ES-I3 (cell line): ENCODE measurements around the gene GLP1R.

Experiments used
- H3K36me3 ChIP-seq: 2 replicates; pipeline ENCODE4 v1.6.1; 2013; ENCODE audit warnings: mild to moderate bottlenecking, low read length, control low read depth, moderate library complexity; ENCODE audit not compliant: insufficient read depth
- H3K4me1 ChIP-seq: 2 replicates; pipeline ENCODE4 v1.6.1; 2013; ENCODE audit warnings: mild to moderate bottlenecking, control low read depth, low read length; ENCODE audit not compliant: insufficient read depth
- H3K9ac ChIP-seq: 2 replicates; pipeline ENCODE4 v1.6.1; 2013; ENCODE audit warnings: low read depth, mild to moderate bottlenecking, low read length, moderate library complexity
- H3K9me3 ChIP-seq: 2 replicates; pipeline ENCODE4 v1.6.1; 2013; ENCODE audit warnings: mild to moderate bottlenecking, low read length, moderate library complexity; ENCODE audit not compliant: control insufficient read depth, insufficient read depth

Gene GLP1R

DNA sequence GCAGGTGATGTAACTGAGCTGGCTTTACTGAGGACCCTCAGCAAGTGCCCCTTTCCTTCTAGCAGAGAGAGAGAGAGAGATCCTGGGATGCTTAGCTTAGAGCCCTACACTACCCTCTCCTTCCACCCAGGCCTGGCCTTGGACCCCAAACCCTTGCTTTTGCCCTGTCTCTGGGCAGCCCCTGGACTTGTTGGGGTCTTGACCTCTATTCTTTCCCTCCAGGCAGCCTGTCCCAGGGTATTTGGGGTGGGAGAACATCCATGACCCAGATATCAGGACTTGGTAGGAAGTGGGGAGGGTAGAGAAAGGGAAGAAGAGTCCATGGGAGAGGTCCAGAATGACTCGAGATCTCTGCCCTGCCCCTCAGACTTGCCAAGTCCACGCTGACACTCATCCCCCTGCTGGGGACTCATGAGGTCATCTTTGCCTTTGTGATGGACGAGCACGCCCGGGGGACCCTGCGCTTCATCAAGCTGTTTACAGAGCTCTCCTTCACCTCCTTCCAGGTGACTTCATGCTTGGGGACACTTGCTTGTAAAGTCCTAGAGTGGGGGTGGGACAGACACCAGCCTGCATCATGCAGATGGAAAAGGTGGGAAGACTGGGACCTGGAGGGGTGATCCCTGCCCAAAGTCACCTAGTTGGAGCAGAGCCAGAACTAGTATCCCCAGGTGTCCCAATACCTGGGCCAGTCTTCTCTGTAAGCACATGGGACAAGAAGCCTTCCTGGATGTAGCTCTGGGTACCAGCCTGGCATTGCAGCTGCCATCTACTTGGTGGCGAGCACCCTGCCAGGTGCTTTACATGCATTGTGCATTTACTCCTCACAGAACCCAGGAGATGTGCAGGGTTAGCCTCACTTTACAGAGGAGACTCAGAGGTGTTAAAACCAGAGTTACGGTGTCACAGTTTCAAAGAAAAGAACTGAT, 30.9 kb downstream of the GLP1R start:
- no peaks in the 10 kb centered on the region for H3K9me3 ChIP-seq
- no peak overlapping the region for H3K9ac ChIP-seq
- H3K4me1 ChIP-seq: 0 out of 2 replicates have a peak, but pooled peaks cover 3% of the 10 kb centered on the region
- no peaks in the 10 kb centered on the region for H3K36me3 ChIP-seq

DNA sequence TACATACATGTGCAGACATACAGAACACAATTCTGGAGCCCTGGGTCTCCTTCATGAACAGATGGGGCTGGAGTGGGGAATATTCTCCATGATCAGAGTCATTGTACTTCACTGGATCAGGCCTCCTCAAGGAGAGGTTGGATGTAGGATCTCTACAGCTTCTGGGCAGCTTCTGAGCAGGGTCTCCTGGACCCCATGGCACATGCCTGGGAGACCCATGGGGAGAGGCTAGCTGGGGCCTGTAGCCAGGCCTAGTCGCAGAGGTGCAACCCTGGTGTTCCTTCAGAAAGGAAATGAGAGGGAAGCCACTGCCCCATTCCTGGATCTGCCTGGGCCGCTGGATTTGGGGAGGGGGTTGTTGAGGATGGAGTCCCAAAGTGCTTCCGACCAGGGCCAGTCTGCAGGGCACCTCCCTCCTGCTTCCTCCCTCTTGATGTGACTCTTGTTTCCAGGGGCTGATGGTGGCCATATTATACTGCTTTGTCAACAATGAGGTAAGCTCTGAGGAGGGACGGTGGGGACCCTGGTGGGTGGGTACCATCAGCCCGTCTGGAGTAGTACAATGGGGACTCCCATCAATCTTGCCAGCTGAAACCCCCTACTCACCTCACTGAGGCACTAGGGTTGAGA, 31.8 kb downstream of the GLP1R start:
- Histone ChIP-seq H3K9ac (no peak overlapping the region), H3K36me3 (no peaks in the 10 kb centered on the region)

DNA sequence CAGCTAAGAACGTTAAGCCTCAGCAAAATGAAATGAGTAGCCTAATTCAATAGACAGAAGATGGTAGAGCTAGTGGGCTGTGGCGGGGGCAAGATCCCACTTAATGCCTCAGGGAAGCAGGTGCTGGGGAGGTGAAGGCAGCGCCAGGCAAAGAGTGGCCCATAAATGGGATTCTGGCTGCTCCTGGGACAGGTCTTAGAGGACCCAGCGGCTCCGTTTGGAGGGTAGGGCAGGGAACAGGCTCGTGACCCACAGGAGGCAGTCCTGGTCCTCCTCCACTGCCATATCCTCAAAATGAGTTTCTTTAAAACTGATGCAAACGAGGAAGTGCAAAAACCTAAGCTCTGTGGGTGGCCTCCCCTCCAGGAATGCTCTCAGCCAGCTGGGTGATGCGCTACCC, 33.7 kb downstream of the GLP1R start:
- no peak overlapping the region for H3K9ac ChIP-seq
- no peaks in the 10 kb centered on the region for H3K36me3 ChIP-seq
- 0 out of 2 replicates have a peak, but pooled peaks cover 3% of the 10 kb centered on the region for H3K4me1 ChIP-seq
- H3K9me3 ChIP-seq: no peaks in the 10 kb centered on the region

More for the DNA sequence above, 31.8 kb downstream of the GLP1R start:
- H3K4me1 ChIP-seq: 0 out of 2 replicates have a peak, but pooled peaks cover 3% of the 10 kb centered on the region
- H3K9me3 ChIP-seq: no peaks in the 10 kb centered on the region

DNA sequence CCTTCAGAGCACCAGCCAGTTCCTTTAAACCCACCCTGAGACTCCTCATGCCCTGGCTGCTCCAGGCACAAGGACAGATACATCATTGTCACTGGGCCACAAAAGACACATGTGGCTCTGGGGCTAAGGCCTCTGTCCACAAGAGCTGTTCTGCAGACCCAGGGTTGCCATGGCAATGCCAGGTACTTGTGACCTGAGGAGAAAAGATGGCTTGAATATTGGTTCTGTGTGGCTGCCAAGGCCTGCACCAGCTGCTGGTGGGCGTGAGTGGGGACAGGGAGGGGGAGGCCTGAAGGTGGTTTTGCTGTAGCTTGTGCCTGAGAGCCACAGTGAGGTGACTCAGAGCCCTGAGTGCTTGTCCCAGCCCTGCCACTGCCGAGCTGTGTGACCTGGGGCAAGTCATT, 34.7 kb downstream of the GLP1R start:
- H3K9me3 ChIP-seq: no peaks in the 10 kb centered on the region
- 0 out of 2 replicates have a peak, but pooled peaks cover 3% of the 10 kb centered on the region for H3K4me1 ChIP-seq
- H3K9ac ChIP-seq: no peak overlapping the region
- no peaks in the 10 kb centered on the region for H3K36me3 ChIP-seq

DNA sequence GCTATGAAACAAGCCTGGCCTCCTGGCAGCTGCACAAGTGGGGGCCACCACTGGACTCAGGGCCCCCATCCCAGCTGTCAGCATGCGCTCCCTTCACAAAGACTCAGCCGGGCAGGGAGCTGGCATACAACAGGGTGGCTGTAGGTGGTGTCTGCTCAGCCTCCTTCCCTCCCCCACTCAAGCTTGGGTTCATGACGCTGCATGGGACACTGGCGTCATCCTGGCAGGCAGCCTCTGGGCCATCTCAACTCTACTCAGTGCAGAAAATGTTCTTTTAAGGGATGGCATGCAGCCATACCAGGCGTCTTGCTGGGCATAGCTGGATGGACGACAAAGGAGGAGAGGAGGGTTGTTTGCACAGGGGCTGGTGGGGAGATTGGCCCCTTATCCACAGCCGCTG, 35.9 kb downstream of the GLP1R start:
- 0 out of 2 replicates have a peak, but pooled peaks cover 3% of the 10 kb centered on the region for H3K4me1 ChIP-seq
- H3K36me3 ChIP-seq: no peaks in the 10 kb centered on the region
- no peak overlapping the region for H3K9ac ChIP-seq
- no peaks in the 10 kb centered on the region for H3K9me3 ChIP-seq

DNA sequence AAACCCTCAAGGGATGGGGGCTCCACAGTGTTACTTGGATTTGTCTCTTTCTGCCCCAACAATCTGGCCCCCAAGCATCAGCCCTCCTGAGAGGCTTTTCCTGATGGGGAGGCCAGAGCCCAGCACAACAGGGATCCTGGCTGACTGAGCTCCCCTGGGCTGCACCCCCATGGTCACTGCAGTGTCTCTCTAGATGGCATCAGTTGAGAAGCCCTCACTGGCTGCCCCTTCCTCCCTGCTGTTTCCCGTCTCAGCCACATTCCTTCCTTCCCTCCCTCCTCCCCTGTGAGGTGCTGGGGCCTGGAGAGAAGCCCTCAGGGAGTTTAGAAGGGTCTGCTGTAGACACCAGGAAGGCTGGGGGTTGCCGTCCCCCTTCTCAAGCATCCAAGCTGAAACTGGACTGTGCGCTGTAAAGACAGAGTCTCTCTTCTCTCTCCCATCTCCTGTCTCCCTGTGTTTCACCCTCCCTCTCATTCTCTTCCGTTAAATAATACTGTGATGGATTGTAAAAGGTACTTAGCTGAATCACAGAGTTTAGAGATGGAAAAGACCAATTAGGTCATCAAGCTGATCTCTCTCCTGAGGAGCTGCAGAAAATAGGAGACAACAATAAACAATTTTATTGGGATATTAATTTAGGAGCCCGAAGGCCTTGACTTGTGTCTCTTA, 36.7 kb downstream of the GLP1R start:
- Histone ChIP-seq H3K9ac (no peak overlapping the region), H3K36me3 (no peaks in the 10 kb centered on the region), H3K9me3 (no peaks in the 10 kb centered on the region), H3K4me1 (0 out of 2 replicates have a peak, but pooled peaks cover 3% of the 10 kb centered on the region)

DNA sequence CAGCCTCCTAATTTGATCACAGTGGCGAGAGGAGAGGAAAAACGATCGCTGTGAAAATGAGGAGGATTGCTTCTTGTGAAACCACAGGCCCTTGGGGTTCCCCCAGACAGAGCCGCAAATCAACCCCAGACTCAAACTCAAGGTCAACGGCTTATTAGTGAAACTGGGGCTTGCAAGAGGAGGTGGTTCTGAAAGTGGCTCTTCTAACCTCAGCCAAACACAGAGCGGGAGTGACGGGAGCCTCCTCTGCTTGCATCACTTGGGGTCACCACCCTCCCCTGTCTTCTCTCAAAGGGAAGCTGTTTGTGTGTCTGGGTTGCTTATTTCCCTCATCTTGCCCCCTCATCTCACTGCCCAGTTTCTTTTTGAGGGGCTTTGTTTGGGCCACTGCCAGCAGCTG, 37.7 kb downstream of the GLP1R start:
- H3K36me3 ChIP-seq: no peaks in the 10 kb centered on the region
- no peak overlapping the region for H3K9ac ChIP-seq
- no peaks in the 10 kb centered on the region for H3K9me3 ChIP-seq
- H3K4me1 ChIP-seq: 0 out of 2 replicates have a peak, but pooled peaks cover 3% of the 10 kb centered on the region

DNA sequence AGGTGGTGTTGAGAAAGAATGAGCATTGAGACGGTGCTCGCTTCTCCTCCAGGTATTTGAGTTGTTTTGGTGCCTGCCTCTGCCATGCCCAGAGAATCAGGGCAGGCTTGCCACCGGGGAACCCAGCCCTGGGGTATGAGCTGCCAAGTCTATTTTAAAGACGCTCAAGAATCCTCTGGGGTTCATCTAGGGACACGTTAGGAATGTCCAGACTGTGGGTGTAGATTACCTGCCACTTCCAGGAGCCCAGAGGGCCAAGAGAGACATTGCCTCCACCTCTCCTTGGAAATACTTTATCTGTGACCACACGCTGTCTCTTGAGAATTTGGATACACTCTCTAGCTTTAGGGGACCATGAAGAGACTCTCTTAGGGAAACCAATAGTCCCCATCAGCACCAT, 38.1 kb downstream of the GLP1R start:
- Histone ChIP-seq H3K9ac (no peak overlapping the region), H3K36me3 (no peaks in the 10 kb centered on the region), H3K9me3 (no peaks in the 10 kb centered on the region), H3K4me1 (0 out of 2 replicates have a peak, but pooled peaks cover 3% of the 10 kb centered on the region)

DNA sequence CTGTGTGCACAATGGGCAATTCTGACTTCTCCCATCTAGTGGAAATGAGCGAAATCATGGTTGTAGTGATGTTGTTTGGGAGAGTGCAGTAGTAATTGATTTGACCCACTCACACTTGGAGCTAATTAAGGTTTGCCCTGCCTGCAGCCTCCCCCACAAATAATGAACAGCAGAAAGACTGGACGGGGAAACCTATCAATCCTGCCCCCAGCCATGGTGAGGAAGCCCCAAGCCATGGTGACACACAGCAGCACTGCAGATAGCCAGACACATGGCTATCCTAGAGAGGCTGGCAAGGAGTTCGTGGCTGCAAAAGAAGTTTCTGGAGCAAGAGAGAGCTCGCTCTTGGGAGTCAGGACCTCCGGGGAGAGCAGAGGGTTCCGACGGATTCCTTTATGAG, 38.6 kb downstream of the GLP1R start:
- Histone ChIP-seq H3K9me3 (no peaks in the 10 kb centered on the region), H3K36me3 (no peaks in the 10 kb centered on the region), H3K4me1 (0 out of 2 replicates have a peak, but pooled peaks cover 3% of the 10 kb centered on the region), H3K9ac (no peak overlapping the region)

DNA sequence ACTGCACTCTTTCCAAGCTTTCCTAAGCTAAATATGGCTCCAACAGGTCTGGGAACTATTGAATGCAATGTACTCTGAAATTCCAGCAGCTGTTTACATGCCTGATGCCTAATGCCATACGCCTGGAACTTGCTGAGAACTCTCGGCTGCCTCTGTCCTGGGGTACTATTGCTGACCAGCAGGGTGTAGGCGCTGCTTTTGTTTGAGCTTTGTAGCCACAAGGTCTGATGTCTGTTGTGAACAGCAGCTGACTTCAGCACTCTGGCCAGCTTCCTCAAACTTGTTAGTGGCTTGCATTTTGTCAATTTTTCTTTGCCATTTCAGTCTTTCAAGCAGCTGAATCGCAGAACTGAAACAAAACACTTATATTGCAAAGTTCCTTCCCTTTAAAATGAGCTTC, 39.8 kb downstream of the GLP1R start:
- Histone ChIP-seq H3K9ac (no peak overlapping the region), H3K9me3 (no peaks in the 10 kb centered on the region), H3K4me1 (no peaks in the 10 kb centered on the region), H3K36me3 (no peaks in the 10 kb centered on the region)

DNA sequence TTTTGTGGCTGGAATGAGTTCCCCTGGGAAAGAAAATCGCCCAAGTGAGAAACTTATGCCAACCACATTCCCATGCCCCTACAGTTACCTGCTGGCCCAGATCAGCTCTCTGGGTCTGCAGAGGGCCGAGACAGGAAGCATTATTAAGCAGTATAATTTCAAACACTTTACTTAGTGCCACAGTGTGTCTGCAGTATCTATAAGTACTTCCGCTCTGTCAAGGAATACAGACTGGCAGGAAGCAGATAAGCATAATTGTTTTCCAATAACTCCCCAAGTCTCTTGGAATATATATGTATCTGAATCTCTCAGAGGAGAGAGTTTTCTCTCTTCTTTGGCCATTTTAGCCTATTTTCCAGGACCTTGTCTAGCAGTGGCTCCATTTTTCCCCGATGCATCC, 41.5 kb downstream of the GLP1R start:
- no peak overlapping the region for H3K9ac ChIP-seq
- no peaks in the 10 kb centered on the region for H3K9me3 ChIP-seq
- no peaks in the 10 kb centered on the region for H3K4me1 ChIP-seq
- H3K36me3 ChIP-seq: no peaks in the 10 kb centered on the region

DNA sequence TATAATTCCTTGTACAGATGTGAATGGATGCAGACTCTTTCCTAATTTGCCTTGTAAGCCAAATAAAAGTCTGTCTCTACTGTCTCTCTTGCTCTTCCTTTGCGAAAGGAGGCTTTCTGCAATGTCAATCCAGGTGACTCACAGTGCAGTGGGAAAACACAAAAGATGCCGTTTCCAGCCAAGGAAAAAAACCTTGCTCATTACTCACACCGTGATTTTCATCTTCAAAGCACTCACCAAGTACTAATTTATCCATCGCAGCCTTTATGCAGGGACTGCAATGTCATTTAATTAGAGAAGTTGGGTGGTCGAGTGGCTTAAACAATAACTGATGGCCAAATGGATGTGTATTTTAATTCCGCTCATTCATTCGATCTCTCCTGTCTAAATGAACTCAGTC, 42.6 kb downstream of the GLP1R start:
- no peak overlapping the region for H3K9ac ChIP-seq
- no peaks in the 10 kb centered on the region for H3K9me3 ChIP-seq
- H3K36me3 ChIP-seq: no peaks in the 10 kb centered on the region

DNA sequence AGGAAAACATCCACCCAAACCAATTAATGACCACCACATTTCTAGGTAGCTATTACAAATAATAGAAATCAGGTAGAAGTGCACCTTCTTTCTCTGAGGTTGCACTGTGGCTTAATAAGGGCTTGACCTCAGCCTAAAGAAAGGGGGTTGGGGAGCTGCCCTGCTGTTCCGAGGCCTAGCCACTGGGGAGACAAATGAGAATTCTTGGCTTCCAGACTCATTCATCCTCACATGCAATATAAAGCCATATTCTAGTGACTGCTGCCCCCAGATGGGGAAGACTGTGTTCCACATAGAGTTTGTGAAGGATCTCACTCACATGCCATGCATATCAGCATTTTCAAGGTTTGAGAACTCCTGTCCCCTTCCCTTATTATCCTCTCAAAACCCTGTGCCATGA, 43.5 kb downstream of the GLP1R start:
- no peak overlapping the region for H3K9ac ChIP-seq
- no peaks in the 10 kb centered on the region for H3K36me3 ChIP-seq
- H3K4me1 ChIP-seq: no peaks in the 10 kb centered on the region
- H3K9me3 ChIP-seq: no peaks in the 10 kb centered on the region

More for the DNA sequence above, 42.6 kb downstream of the GLP1R start:
- H3K4me1 ChIP-seq: no peaks in the 10 kb centered on the region

DNA sequence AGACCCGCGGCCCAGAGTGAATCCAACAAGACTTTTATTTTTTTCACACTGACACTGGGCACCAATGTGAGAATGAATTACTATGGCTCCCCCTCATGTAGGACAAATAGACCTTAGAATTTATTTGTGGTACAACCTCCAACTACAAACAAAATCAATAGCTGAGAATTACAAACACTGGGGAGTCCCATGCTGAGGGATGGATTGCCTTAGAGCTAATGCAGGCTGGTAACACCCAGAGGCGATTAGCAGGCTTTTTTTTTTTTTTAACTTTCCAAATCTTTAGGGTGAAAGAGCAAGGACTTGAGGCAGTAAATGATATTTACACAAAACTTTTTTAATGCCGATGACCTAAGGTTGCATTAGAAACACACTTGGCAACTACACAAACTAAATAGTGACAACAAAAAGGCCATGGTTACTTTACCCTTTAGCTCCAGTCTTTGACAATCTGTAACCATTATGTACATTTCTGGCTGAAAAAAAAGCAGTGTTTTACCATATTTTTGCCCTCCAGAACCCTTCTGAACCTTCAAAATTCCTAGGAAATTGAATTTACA, 44.6 kb downstream of the GLP1R start:
- H3K36me3 ChIP-seq: no peaks in the 10 kb centered on the region
- no peaks in the 10 kb centered on the region for H3K9me3 ChIP-seq
- no peaks in the 10 kb centered on the region for H3K4me1 ChIP-seq
- H3K9ac ChIP-seq: no peak overlapping the region
